ENCODE data around the gene SLC25A5. TPM values are rescaled to one million over a fixed set of nuclear protein-coding genes. Genes with fewer than 3 reads are reported as not detected.

The SLC25A5 gene
- total and polyA plus RNA-seq, 3 donors from 2014 or later: 172 to 246 (median 177) TPM

DNA sequence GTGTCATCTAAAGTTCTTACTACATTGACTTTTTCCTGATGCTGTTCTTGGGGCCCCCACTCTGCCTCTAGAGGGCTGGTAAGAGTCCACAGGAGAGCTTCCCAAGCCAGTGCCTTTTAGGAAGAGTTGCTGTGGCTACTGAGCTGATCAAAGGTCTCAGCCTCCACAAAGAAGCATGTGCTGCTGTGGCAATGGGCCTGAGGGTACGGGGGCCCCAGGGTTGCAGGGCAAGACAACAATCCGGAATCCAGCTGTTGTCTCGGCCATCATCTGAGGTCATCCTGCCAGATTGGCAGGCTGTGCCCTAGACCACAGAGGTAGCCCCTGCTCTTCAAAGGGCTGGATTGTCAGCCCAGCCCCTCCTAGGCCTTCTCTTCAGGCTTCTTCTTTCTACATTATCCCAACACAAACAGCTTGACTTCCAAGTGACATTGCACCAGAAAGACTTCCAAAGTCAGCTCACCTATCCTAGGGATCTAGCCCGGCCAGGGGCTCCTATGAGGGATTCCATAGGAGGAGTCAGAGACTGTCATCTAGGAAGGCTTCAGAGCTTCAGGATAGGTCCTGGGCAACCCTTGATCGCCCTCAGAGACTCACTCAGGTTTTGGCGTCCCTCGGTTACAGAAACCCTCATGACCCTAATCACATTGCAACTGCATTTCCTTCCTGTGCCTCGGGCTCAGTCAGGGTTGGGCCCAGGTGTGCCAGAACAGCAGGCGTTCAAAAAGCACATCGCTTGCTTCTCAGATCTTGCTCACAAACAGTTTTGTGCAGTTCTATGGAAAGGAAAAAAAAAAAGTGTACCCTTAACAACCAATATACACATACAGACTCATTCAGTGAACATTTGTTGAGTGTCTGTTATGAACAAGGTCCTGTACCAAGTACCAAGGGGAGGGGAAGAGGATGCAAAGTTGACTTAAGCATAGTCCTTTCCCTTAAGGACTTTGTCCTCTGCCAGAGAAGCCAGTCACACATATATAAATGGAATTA lies 27.8 kb downstream of the SLC25A5 start:
- Histone ChIP-seq H3K27ac (no peak overlapping the region), H3K4me1 (no peaks in the 10 kb centered on the region), H3K27me3 (no peaks in the 10 kb centered on the region), H3K9me3 (no peaks in the 10 kb centered on the region), H3K36me3 (ENCODE audit: low read depth, missing control alignments) (no peaks in the 10 kb centered on the region), H3K4me3 (no peak overlapping the region)
- intact Hi-C loops (cut with DNase I; ENCODE audit: low total_unique reads): no loop called here
- TF ChIP-seq POLR2A (IDR thresholded peaks at IDR 0.05): no peak
- TF ChIP-seq, protein P1, sequence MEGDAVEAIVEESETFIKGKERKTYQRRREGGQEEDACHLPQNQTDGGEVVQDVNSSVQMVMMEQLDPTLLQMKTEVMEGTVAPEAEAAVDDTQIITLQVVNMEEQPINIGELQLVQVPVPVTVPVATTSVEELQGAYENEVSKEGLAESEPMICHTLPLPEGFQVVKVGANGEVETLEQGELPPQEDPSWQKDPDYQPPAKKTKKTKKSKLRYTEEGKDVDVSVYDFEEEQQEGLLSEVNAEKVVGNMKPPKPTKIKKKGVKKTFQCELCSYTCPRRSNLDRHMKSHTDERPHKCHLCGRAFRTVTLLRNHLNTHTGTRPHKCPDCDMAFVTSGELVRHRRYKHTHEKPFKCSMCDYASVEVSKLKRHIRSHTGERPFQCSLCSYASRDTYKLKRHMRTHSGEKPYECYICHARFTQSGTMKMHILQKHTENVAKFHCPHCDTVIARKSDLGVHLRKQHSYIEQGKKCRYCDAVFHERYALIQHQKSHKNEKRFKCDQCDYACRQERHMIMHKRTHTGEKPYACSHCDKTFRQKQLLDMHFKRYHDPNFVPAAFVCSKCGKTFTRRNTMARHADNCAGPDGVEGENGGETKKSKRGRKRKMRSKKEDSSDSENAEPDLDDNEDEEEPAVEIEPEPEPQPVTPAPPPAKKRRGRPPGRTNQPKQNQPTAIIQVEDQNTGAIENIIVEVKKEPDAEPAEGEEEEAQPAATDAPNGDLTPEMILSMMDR (IDR thresholded peaks at IDR 0.05): no peak
- WGBS, 2 donors: 79 to 81% methylated on average over 6 to 9 of the region's 10 CpGs
- no peak for DNase-seq

DNA sequence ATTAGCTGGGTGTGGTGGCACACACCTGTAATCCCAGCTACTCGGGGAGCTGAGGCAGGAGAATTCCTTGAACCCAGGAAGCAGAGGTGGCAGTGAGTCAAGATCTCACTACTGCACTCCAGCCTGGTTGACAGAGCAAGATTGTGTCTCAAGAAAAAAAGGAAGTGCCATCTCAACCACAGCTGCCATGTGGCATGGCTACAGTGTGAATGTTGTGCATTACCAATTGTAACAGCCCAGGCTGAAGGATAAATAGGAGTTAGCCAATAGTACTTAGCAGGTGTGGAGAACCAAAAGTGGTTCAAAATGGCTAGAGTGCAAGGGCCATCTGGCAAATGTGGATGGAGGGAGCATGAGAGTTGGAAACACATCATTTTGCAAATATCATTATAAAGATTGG lies 28.9 kb downstream of the SLC25A5 start:
- no peaks in the 10 kb centered on the region for H3K4me1 ChIP-seq
- TF ChIP-seq, protein P1 (IDR thresholded peaks at IDR 0.05): no peak
- TF ChIP-seq POLR2A (IDR thresholded peaks at IDR 0.05): no peak
- no peak overlapping the region for H3K27ac ChIP-seq
- intact Hi-C loops (cut with DNase I; ENCODE audit: low total_unique reads): no loop called here
- no peaks in the 10 kb centered on the region for H3K27me3 ChIP-seq
- no peaks in the 10 kb centered on the region for H3K36me3 ChIP-seq (ENCODE audit: low read depth, missing control alignments)
- WGBS, 2 donors: 86 to 89% methylated on average over 1 of the region's 1 CpG
- no peak for DNase-seq
- H3K9me3 ChIP-seq: no peaks in the 10 kb centered on the region
- H3K4me3 ChIP-seq: no peak overlapping the region

DNA sequence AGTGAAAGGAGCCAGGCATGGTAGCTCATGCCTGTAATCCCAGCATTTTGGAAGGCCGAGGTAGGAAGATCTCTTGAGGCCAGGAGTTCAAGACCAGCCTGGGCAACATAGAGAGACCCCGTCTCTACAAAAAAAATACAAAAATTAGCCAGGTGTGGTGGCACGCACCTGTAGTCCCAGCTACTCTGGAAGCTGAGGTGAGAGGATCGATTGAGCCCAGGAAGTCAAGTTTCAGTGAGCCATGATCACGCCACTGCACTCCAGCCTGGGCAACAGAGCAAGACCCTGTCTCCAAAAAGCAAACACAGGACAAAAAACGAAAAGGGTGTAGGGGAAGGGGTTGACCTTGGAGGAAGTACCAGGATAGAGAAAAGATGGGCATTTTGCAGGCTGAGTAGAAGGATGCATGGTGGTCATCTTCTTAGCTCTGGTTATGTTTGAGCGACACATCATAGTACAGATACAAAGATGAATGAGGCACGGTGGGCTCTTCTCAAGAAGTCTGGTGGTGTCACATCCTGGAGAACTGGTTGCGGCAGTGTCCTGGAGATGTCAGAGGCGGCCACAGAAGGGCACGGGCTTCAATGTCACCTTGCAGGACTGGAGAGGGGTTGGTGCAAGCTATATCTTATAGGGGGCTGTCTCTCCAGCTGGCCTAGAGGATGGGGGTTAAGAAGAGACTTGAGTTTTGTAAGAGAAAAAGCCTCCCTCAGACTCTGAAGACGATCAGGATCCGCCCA lies 32.0 kb downstream of the SLC25A5 start:
- DNase-seq: no peak
- H3K4me1 ChIP-seq: no peaks in the 10 kb centered on the region
- H3K4me3 ChIP-seq: no peak overlapping the region
- TF ChIP-seq POLR2A (IDR thresholded peaks at IDR 0.05): no peak
- TF ChIP-seq, protein P1 (IDR thresholded peaks at IDR 0.05): no peak
- no peaks in the 10 kb centered on the region for H3K9me3 ChIP-seq
- 92 to 94% methylated on average over 6 to 13 of the region's 13 CpGs for WGBS, 2 donors
- no peak overlapping the region for H3K27ac ChIP-seq
- intact Hi-C loops (cut with DNase I; ENCODE audit: low total_unique reads): no loop called here
- no peaks in the 10 kb centered on the region for H3K27me3 ChIP-seq
- no peaks in the 10 kb centered on the region for H3K36me3 ChIP-seq (ENCODE audit: low read depth, missing control alignments)

DNA sequence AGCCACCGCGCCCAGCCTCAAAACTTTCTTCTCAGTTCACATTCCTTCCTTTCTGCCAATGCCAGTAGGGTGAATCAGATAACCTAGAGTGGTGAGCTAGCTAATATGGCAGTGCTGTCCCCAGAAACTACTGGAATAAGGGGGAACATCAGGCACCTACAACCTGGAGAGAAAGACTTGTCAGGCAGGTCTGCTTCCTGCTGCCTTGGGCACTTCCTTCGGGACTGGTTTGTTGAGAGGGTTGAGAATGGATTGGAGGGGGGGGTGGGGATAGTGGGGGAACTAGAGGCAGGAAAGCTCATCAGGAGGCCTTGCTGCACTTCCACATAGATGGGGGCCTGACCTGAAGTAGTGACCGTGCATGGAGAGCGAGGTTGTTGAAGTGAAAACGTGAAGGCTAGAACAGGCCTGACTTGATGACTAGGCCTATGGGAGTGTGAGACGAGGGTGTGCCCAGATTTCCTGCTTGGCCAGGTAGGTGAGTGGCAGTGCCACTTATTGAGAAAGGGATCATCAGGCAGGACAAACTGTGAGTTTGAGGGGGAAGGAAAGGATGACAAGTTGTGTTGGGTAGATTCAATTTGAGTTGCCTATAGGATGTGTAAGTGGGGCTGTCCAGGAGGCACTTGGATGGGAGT lies 33.4 kb downstream of the SLC25A5 start:
- Histone ChIP-seq H3K9me3 (no peaks in the 10 kb centered on the region), H3K27ac (no peak overlapping the region), H3K36me3 (ENCODE audit: low read depth, missing control alignments) (no peaks in the 10 kb centered on the region), H3K27me3 (no peaks in the 10 kb centered on the region), H3K4me3 (no peak overlapping the region), H3K4me1 (no peaks in the 10 kb centered on the region)
- WGBS, 2 donors: 83 to 96% methylated on average over 5 to 7 of the region's 7 CpGs
- TF ChIP-seq POLR2A (IDR thresholded peaks at IDR 0.05): no peak
- TF ChIP-seq, protein P1 (IDR thresholded peaks at IDR 0.05): no peak
- DNase-seq: no peak
- intact Hi-C loops (cut with DNase I; ENCODE audit: low total_unique reads): no loop called here

All from testis (tissue), 3 donors.